ENCODE data around the gene TRPM4. TPM values are rescaled to one million over a fixed set of nuclear protein-coding genes. Genes with fewer than 3 reads are reported as not detected.

The TRPM4 gene
- total and polyA plus RNA-seq, 2 experiments from 2014 or later, result 16.5 to 25.7 TPM

DNA sequence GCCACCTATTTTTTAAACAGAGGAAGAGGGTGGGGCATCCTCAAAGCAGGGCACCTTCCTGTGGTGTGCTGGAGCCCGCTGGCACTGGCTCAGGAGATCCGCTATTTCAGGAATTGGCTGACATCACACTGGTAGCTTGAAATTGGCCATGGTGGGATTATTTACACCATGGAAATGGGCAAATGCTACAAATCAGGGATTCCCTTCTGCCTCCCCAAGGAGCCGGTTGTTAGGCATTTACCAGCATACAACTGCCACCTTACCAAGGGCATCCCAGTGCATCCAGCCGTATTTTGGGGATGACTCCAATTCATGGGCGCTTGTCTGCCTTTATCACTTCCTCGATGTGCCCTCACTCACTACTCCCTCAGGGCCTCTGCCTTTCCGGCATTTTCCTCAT is 16.6 kb upstream of the TRPM4 start (continued):
- TF ChIP-seq, protein P1, sequence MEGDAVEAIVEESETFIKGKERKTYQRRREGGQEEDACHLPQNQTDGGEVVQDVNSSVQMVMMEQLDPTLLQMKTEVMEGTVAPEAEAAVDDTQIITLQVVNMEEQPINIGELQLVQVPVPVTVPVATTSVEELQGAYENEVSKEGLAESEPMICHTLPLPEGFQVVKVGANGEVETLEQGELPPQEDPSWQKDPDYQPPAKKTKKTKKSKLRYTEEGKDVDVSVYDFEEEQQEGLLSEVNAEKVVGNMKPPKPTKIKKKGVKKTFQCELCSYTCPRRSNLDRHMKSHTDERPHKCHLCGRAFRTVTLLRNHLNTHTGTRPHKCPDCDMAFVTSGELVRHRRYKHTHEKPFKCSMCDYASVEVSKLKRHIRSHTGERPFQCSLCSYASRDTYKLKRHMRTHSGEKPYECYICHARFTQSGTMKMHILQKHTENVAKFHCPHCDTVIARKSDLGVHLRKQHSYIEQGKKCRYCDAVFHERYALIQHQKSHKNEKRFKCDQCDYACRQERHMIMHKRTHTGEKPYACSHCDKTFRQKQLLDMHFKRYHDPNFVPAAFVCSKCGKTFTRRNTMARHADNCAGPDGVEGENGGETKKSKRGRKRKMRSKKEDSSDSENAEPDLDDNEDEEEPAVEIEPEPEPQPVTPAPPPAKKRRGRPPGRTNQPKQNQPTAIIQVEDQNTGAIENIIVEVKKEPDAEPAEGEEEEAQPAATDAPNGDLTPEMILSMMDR (conservative IDR thresholded peaks at IDR 0.05; ENCODE audit: low read depth in 2 of 2), result no peak
- no peak for TF ChIP-seq POLR2AphosphoS5 (IDR thresholded peaks at IDR 0.05; ENCODE audit: low read depth)
- no peak for TF ChIP-seq ZNF114 (CRISPR knock-in tag; IDR thresholded peaks at IDR 0.05)
- no peak for TF ChIP-seq EZH2phosphoT487 (IDR thresholded peaks at IDR 0.05; ENCODE audit: unreplicated experiment)
- TF ChIP-seq STAT1 (IDR thresholded peaks at IDR 0.05; ENCODE audit: unreplicated experiment), result no peak
- TF ChIP-seq, protein P2, sequence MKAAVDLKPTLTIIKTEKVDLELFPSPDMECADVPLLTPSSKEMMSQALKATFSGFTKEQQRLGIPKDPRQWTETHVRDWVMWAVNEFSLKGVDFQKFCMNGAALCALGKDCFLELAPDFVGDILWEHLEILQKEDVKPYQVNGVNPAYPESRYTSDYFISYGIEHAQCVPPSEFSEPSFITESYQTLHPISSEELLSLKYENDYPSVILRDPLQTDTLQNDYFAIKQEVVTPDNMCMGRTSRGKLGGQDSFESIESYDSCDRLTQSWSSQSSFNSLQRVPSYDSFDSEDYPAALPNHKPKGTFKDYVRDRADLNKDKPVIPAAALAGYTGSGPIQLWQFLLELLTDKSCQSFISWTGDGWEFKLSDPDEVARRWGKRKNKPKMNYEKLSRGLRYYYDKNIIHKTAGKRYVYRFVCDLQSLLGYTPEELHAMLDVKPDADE (IDR thresholded peaks at IDR 0.05), result no peak
- no peak for TF ChIP-seq ZNF331 (CRISPR knock-in tag; IDR thresholded peaks at IDR 0.05; ENCODE audit: low read depth)
- no peak for TF ChIP-seq JUNB (IDR thresholded peaks at IDR 0.05; ENCODE audit: unreplicated experiment)
- no peak for TF ChIP-seq CREB1 (CRISPR knock-in tag; IDR thresholded peaks at IDR 0.05; ENCODE audit: low read depth)
- TF ChIP-seq, protein P3, sequence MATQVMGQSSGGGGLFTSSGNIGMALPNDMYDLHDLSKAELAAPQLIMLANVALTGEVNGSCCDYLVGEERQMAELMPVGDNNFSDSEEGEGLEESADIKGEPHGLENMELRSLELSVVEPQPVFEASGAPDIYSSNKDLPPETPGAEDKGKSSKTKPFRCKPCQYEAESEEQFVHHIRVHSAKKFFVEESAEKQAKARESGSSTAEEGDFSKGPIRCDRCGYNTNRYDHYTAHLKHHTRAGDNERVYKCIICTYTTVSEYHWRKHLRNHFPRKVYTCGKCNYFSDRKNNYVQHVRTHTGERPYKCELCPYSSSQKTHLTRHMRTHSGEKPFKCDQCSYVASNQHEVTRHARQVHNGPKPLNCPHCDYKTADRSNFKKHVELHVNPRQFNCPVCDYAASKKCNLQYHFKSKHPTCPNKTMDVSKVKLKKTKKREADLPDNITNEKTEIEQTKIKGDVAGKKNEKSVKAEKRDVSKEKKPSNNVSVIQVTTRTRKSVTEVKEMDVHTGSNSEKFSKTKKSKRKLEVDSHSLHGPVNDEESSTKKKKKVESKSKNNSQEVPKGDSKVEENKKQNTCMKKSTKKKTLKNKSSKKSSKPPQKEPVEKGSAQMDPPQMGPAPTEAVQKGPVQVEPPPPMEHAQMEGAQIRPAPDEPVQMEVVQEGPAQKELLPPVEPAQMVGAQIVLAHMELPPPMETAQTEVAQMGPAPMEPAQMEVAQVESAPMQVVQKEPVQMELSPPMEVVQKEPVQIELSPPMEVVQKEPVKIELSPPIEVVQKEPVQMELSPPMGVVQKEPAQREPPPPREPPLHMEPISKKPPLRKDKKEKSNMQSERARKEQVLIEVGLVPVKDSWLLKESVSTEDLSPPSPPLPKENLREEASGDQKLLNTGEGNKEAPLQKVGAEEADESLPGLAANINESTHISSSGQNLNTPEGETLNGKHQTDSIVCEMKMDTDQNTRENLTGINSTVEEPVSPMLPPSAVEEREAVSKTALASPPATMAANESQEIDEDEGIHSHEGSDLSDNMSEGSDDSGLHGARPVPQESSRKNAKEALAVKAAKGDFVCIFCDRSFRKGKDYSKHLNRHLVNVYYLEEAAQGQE (IDR thresholded peaks at IDR 0.05; ENCODE audit: unreplicated experiment), result no peak

DNA sequence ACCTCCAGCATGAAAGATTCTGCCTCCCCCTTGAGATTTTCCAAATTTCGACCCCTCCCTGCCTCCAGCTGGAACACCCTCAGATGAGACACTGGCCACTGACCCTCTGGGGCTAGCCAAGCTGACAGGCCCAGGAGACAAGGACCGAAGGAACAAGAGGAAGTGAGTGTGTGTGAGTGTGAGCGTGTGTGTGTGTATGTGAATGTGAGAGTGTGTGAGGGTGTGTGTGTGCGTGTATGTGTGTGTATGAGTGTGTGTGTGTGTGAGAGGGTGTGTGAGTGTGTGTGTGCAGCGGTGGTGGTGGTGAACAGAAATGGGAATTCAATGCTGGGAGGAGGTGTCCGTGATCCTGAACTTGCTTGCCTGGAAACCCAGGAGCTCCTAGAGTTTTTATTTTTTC is 16.2 kb upstream of the TRPM4 start:
- Histone ChIP-seq H3K4me2 (no peak overlapping the region), H3K9me2 (ENCODE audit: insufficient read depth) (no peaks in the 10 kb centered on the region), H3K27me3 (ENCODE audit: insufficient read depth) (no peaks in the 10 kb centered on the region), H4K20me1 (replicated peaks; ENCODE audit: insufficient read depth) (no peaks in the 10 kb centered on the region), H2AFZ (no peak overlapping the region), H3K27ac (ENCODE audit: low read depth) (no peak overlapping the region), H3K4me3 (no peak overlapping the region), H3K36me3 (ENCODE audit: insufficient read depth) (no peaks in the 10 kb centered on the region), H3F3A (replicated peaks; ENCODE audit: low read depth) (0 out of 2 replicates have a peak, but pooled peaks cover 5% of the 10 kb centered on the region), H3K4me1 (ENCODE audit: insufficient read depth) (peaks cover 12% of the 10 kb centered on the region), H3K79me2 (replicated peaks; ENCODE audit: insufficient read depth) (no peaks in the 10 kb centered on the region)
- Mint-ChIP-seq H3K36me3 (ENCODE audit: low read depth) (peaks cover 10% of the 10 kb centered on the region), H3K4me1 (peaks cover 17% of the 10 kb centered on the region), H3K27ac (no peak overlapping the region), H3K4me3 (peak overlapping the region; percentile 15), H3K27me3 (ENCODE audit: insufficient read depth, low read depth, poor library complexity) (peaks cover 13% of the 10 kb centered on the region), H3K9me3 (no peaks in the 10 kb centered on the region)
- DNase-seq (ENCODE audit: low spot score) (no peak), ATAC-seq (no peak)
- TF ChIP-seq, protein P2 (IDR thresholded peaks at IDR 0.05), result no peak
- no peak for TF ChIP-seq JUNB (IDR thresholded peaks at IDR 0.05; ENCODE audit: unreplicated experiment)
- no peak for TF ChIP-seq CREB1 (CRISPR knock-in tag; IDR thresholded peaks at IDR 0.05; ENCODE audit: low read depth)
- TF ChIP-seq, protein P4, sequence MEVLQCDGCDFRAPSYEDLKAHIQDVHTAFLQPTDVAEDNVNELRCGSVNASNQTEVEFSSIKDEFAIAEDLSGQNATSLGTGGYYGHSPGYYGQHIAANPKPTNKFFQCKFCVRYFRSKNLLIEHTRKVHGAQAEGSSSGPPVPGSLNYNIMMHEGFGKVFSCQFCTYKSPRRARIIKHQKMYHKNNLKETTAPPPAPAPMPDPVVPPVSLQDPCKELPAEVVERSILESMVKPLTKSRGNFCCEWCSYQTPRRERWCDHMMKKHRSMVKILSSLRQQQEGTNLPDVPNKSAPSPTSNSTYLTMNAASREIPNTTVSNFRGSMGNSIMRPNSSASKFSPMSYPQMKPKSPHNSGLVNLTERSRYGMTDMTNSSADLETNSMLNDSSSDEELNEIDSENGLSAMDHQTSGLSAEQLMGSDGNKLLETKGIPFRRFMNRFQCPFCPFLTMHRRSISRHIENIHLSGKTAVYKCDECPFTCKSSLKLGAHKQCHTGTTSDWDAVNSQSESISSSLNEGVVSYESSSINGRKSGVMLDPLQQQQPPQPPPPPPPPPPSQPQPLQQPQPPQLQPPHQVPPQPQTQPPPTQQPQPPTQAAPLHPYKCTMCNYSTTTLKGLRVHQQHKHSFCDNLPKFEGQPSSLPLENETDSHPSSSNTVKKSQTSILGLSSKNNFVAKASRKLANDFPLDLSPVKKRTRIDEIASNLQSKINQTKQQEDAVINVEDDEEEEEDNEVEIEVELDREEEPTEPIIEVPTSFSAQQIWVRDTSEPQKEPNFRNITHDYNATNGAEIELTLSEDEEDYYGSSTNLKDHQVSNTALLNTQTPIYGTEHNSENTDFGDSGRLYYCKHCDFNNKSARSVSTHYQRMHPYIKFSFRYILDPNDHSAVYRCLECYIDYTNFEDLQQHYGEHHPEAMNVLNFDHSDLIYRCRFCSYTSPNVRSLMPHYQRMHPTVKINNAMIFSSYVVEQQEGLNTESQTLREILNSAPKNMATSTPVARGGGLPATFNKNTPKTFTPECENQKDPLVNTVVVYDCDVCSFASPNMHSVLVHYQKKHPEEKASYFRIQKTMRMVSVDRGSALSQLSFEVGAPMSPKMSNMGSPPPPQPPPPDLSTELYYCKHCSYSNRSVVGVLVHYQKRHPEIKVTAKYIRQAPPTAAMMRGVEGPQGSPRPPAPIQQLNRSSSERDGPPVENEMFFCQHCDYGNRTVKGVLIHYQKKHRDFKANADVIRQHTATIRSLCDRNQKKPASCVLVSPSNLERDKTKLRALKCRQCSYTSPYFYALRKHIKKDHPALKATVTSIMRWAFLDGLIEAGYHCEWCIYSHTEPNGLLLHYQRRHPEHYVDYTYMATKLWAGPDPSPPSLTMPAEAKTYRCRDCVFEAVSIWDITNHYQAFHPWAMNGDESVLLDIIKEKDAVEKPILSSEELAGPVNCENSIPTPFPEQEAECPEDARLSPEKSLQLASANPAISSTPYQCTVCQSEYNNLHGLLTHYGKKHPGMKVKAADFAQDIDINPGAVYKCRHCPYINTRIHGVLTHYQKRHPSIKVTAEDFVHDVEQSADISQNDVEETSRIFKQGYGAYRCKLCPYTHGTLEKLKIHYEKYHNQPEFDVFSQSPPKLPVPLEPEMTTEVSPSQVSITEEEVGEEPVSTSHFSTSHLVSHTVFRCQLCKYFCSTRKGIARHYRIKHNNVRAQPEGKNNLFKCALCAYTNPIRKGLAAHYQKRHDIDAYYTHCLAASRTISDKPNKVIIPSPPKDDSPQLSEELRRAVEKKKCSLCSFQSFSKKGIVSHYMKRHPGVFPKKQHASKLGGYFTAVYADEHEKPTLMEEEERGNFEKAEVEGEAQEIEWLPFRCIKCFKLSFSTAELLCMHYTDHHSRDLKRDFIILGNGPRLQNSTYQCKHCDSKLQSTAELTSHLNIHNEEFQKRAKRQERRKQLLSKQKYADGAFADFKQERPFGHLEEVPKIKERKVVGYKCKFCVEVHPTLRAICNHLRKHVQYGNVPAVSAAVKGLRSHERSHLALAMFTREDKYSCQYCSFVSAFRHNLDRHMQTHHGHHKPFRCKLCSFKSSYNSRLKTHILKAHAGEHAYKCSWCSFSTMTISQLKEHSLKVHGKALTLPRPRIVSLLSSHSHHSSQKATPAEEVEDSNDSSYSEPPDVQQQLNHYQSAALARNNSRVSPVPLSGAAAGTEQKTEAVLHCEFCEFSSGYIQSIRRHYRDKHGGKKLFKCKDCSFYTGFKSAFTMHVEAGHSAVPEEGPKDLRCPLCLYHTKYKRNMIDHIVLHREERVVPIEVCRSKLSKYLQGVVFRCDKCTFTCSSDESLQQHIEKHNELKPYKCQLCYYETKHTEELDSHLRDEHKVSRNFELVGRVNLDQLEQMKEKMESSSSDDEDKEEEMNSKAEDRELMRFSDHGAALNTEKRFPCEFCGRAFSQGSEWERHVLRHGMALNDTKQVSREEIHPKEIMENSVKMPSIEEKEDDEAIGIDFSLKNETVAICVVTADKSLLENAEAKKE (CRISPR knock-in tag; IDR thresholded peaks at IDR 0.05), result no peak
